Epithelial cell of proximal tubule (primary cell): ENCODE results near the gene PRKCH. TPM values are rescaled to one million over a fixed set of nuclear protein-coding genes. Genes with fewer than 3 reads are reported as not detected.

ENCODE experiments used
- DNase-seq: peaks from one replicate; pipeline ENCODE4 v3.0.0-alpha.2; 2011; ENCODE audit warnings: low read depth
- H3K4me3 ChIP-seq: 2 replicates; pipeline ENCODE4 v1.5.1; 2011; ENCODE audit warnings: low read depth, mild to moderate bottlenecking, low read length
- CTCF ChIP-seq: conservative IDR thresholded peaks from 2 replicates; pipeline ENCODE4 v1.5.1; 2012; ENCODE audit warnings: low read depth, mild to moderate bottlenecking, low read length
- total RNA-seq: library from RNA; depleted of rRNA; stranded (reverse); fragments of >200 nt; gene quantifications from 2 replicates; pipeline ENCODE4 v1.2.3, GENCODE V29; 2015

Gene PRKCH
- total RNA-seq, 1 donor from 2014 or later: 7.6 TPM

- no peak overlapping the region for H3K4me3 ChIP-seq
- TF ChIP-seq CTCF: no peak
- DNase-seq: no peak
Observed at GRCh38 chr14:61420326-61420725, 98.9 kb downstream of the PRKCH start.

- no peak for TF ChIP-seq CTCF
- H3K4me3 ChIP-seq: no peak overlapping the region
- no peak for DNase-seq
Observed at GRCh38 chr14:61421212-61421923, 100.0 kb downstream of the PRKCH start.

- no peak for DNase-seq
- TF ChIP-seq CTCF: no peak
Observed at GRCh38 chr14:61426048-61426447, 104.7 kb downstream of the PRKCH start.

GRCh38 chr14:61428261-61428660 is 106.9 kb downstream of the PRKCH start:
- TF ChIP-seq CTCF: no peak
- DNase-seq: no peak
- H3K4me3 ChIP-seq: no peak overlapping the region

More at GRCh38 chr14:61426048-61426447, 104.7 kb downstream of the PRKCH start:
- no peak overlapping the region for H3K4me3 ChIP-seq

DNA sequence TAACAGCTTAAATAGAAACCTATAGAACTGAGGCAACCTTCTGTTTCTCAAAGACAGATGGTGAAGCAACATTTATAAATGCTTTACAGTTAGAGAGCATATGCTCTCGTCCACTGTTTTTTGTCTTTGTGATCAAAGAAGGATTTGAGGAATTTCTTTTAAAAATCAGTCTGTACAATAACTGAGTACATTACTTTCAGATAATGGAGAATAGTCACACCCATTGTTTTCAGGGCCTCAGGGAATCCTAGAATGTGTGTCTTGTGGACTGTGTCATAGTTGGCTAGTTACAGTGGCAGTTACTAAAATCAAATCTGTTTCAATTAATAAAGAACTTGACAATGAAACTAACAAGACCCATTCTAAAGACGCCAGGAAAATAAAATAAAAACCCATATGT is 107.9 kb downstream of the PRKCH start:
- DNase-seq: no peak
- TF ChIP-seq CTCF: no peak
- H3K4me3 ChIP-seq: no peak overlapping the region

GRCh38 chr14:61430066-61430757 is 108.8 kb downstream of the PRKCH start:
- DNase-seq: no peak
- no peak overlapping the region for H3K4me3 ChIP-seq
- no peak for TF ChIP-seq CTCF
